Fibroblast of the aortic adventitia (primary cell): ENCODE measurements around the gene GAB2. TPM values are rescaled to one million over a fixed set of nuclear protein-coding genes. Genes with fewer than 3 reads are reported as not detected.

Experiments used
- DNase-seq: peaks from one replicate; pipeline ENCODE4 v3.0.0-alpha.2; 2010; ENCODE audit warnings: low read depth
- H3K4me3 ChIP-seq: 2 replicates; pipeline ENCODE4 v1.5.1; 2011; ENCODE audit warnings: low read depth, mild to moderate bottlenecking, control low read depth, low read length, moderate library complexity
- CTCF ChIP-seq: IDR thresholded peaks from 2 replicates; pipeline ENCODE4 v1.5.1; 2011; ENCODE audit warnings: mild to moderate bottlenecking, low read length, control low read depth, inconsistent platforms; ENCODE audit not compliant: insufficient read depth
- total RNA-seq: library from RNA; depleted of rRNA; stranded (reverse); fragments of >200 nt; gene quantifications from 2 replicates; pipeline ENCODE4 v1.2.3, GENCODE V29; 2012; ENCODE audit warnings: low replicate concordance

Gene GAB2
- total RNA-seq, 1 donor: 16.4 TPM

GRCh38 chr11:78219493-78220217, 198.0 kb downstream of the GAB2 start:
- no peak for TF ChIP-seq CTCF
- no peak overlapping the region for H3K4me3 ChIP-seq
- DNase-seq: no peak

- DNase-seq: no peak
- H3K4me3 ChIP-seq: no peak overlapping the region
- no peak for TF ChIP-seq CTCF
Measured at GRCh38 chr11:78218707-78219492, 198.7 kb downstream of the GAB2 start.

GRCh38 chr11:78217650-78218541, 199.7 kb downstream of the GAB2 start:
- H3K4me3 ChIP-seq: no peak overlapping the region
- no peak for TF ChIP-seq CTCF
- no peak for DNase-seq

GRCh38 chr11:78216571-78217287, 200.9 kb downstream of the GAB2 start:
- DNase-seq: peak; percentile 31
- no peak for TF ChIP-seq CTCF
- no peak overlapping the region for H3K4me3 ChIP-seq

GRCh38 chr11:78216021-78216420, 201.6 kb downstream of the GAB2 start:
- no peak for DNase-seq
- no peak for TF ChIP-seq CTCF
- H3K4me3 ChIP-seq: no peak overlapping the region
